ENCODE results near the gene CD52.
A peak's percentile ranks its signal among the peaks of the same experiment; 100 is the strongest.

CD52 gene

GRCh38 chr1:26317146-26317545 lies 612 bp upstream of the CD52 start:
- TF ChIP-seq, protein P1, sequence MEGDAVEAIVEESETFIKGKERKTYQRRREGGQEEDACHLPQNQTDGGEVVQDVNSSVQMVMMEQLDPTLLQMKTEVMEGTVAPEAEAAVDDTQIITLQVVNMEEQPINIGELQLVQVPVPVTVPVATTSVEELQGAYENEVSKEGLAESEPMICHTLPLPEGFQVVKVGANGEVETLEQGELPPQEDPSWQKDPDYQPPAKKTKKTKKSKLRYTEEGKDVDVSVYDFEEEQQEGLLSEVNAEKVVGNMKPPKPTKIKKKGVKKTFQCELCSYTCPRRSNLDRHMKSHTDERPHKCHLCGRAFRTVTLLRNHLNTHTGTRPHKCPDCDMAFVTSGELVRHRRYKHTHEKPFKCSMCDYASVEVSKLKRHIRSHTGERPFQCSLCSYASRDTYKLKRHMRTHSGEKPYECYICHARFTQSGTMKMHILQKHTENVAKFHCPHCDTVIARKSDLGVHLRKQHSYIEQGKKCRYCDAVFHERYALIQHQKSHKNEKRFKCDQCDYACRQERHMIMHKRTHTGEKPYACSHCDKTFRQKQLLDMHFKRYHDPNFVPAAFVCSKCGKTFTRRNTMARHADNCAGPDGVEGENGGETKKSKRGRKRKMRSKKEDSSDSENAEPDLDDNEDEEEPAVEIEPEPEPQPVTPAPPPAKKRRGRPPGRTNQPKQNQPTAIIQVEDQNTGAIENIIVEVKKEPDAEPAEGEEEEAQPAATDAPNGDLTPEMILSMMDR (IDR thresholded peaks at IDR 0.05), result no peak

DNA sequence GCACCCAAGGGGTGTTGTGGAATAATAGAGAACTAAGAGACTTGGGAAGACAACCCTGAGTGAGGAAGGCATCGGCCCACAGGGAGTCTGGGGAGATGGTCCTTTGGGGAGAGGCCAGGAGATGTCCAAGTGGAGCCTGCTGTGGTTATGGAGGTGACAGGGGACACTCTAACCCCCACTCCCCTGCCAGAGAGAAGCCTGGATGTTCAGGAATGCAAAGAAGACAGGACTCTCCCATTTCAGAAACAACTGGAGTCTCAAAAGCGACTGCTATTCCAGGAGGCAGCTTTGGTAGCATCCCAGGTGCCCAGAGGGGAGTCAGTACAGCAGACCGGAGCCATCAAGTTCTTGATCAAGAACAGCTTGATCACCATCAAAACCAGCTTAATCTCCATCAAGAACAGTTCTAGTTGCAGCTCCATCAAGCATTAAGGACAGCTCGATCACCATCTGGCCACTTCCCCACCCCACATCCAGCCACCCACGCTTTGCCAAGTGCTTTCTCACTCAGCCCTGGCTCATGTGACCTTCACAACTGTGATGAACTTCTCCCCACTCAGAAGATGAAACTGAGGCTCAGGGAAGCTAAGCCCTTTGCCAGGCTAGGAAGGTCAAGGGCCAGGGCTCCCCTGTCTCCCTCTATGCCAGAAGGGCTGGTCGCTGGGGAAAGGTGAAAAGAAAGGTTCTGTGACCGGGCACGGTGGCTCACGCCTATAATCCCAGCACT lies 743 bp downstream of the CD52 start:
- TF ChIP-seq, protein P1 (IDR thresholded peaks at IDR 0.05), result no peak

- TF ChIP-seq, protein P1 (IDR thresholded peaks at IDR 0.05), result no peak
These were observed 3.1 kb downstream of the CD52 start for GRCh38 chr1:26320896-26321295.

GRCh38 chr1:26321315-26322041 lies 3.7 kb downstream of the CD52 start:
- TF ChIP-seq, protein P1 (IDR thresholded peaks at IDR 0.05), result peak; percentile 63

- TF ChIP-seq, protein P1 (IDR thresholded peaks at IDR 0.05), result no peak
These were observed 4.2 kb downstream of the CD52 start for GRCh38 chr1:26322042-26322331.

GRCh38 chr1:26323382-26323781 lies 5.6 kb downstream of the CD52 start:
- TF ChIP-seq, protein P1 (IDR thresholded peaks at IDR 0.05), result no peak

DNA sequence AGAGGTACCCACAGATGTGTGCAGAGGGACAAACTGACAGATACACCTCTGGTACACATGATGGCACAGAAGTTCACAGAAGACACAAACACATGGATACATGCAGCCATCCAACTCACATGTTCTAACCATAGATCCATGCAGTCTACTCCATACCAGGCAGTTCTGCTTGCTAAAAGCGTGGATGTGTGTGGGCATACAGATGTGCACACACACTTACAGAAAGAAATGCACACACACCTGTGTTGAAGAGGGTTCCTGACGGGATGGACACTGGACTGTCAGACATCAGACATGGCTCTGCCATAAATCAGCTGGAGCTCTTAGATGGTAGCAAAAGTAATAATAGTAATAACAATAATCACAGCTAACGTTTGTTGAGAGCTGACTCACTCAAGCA lies 6.8 kb downstream of the CD52 start:
- TF ChIP-seq, protein P1 (IDR thresholded peaks at IDR 0.05), result no peak
